T47D (cell line): ENCODE measurements around the gene DHDH.
A peak's percentile ranks its signal among the peaks of the same experiment; 100 is the strongest.
"Not testable (repeated sequence)": the region's sequence is repeated elsewhere in the genome, so short reads cannot be mapped to it uniquely, and the experiment has no call there.

Experiments
- DNase-seq, 2 experiments: peaks; one replicate each; pipeline versions ENCODE4 v3.0.0 to v3.0.0-alpha.2; 2011 to 2012; ENCODE audit warnings: low read depth in 1 of 2, low spot score in 1 of 2
- JUND ChIP-seq: IDR thresholded peaks from 2 replicates; pipeline ENCODE4 v1.6.1; 2012; ENCODE audit warnings: low read depth
- in situ Hi-C: cut with HindIII; loops from 2 replicates; pipeline ENCODE4 v1.10.0; 2016; ENCODE audit warnings: low sequenced_read_pairs, low pct_unique_long_range_greater_than_20kb

DHDH gene

DNA sequence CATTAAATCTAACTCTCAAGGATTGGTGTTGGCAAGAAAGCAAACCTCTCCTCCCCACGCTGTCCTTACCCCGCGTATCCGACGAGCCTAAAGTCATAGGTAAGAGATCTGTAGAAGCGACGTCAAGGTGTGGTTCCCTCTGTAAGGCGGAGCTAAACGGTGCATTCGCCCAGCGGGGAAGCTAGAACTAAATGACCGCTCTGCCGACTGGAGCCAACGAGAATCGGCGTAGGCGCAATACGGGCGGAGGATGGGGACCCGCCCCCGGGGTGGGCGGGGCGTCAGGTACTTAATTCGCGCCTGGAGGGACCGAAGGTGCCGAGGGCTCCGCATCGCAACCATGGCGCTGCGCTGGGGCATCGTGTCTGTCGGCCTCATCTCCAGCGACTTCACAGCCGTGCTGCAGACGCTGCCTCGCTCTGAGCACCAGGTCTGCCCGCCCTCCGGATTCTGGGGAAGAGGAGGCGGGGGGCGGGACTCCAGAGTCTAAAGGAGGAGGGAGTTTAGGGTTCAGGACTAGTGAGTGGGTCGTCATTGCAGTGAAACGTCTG lies at the start of gene DHDH:
Gene DHDH (plus strand): TSS at position 318 of the 551 bp plus-strand sequence. CDS start 23 bp downstream, at position 341.
- in situ Hi-C loops = no loop called here
- TF ChIP-seq JUND = no peak
- DNase-seq = peak; percentile 69 to 94

DNA sequence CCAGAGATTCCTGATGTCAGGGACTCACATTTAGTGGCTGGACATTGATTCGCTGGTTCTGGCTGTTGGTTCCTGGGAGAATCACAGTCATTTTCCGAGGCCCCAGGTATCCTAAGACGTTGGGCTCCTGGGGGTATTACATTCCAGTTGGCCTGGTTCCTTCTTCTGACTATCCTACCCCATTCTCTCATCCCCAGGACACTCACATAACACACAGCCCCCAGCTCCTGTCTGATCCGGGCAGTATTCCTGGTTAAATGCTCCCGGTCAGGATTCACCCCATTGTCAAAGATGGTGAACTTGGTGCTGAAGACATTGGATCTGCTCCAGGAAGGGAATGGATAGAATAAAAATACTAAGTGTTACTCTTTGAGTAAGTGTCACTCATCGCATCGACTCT lies 49.8 kb upstream of the DHDH start:
- TF ChIP-seq JUND = no peak
- in situ Hi-C loops = no loop called here

DNA sequence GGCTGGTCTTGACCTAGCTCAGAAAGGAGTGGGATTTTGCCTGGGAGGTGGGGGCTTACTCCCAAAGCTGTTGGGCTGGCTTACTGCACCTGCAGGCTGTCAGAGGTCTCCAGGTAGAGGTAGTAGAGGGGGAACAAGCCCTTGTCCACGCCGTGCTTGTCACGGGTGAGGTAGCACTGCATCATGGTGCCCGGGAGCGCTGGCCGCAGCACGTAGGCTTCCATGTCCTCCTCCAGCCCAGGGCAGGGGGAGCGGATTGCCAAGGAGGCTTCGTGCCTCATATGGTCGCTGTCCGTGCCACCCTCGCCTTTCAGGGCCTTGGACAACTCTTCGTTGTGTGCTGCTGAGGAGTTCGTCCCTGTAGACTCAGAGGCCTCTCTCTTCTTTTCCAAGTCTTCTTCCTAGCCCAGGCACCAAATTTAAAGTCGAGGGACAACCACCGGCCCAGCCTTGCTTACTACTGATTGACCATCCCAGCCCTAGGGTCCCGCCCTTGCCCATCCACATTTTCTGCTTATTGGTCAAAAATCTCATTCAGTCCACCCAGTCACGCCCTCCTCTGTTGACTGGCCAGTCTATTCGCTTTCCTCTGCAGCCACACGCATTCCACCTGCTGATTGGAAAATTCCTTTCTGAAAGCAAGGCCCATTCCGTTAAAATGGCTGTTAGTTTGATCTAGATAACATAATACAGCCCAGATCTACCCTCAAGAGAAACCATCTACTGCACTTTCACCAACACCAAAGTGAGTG lies 45.5 kb upstream of the DHDH start:
- no peak for DNase-seq
- TF ChIP-seq JUND = no peak
- in situ Hi-C loops = no loop called here

More for the DNA sequence above, 49.8 kb upstream of the DHDH start:
- no peak for DNase-seq

DNA sequence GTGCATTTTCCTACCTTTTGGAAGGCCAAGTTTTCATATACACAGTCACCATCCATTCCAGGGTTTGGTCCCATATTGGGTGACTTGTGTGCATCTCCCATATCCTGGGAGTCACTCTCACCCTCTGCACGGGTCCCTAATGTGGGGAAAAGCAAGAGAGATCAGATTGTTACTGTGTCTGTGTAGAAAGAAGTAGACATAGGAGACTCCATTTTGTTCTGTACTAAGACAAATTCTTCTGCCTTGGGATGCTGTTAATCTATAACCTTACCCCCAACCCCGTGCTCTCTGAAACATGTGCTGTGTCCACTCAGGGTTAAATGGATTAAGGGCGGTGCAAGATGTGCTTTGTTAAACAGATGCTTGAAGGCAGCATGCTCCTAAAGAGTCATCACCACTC lies 44.0 kb upstream of the DHDH start:
- DNase-seq, in situ Hi-C loops: not testable (repeated sequence)

DNA sequence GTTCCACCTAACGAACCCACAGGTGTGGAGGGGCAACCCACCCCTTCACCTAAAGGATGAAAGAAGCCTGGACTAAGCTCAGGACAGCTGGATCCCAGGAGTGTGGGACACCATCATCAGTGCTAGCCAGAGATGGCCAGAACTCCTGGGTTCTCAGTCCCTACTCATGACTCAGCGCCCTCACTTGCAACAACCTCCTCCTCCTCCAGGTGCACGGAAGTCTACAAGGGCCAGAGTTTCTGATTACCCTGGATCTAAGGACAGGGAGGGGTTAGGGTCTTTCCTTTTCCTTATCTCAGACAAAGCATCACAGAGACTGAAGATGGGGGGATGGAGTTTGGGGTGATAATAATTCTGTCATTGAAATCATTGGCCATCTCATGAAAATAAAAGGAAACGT lies 42.9 kb upstream of the DHDH start:
- in situ Hi-C loops = no loop called here
- no peak for DNase-seq
- TF ChIP-seq JUND = no peak

DNA sequence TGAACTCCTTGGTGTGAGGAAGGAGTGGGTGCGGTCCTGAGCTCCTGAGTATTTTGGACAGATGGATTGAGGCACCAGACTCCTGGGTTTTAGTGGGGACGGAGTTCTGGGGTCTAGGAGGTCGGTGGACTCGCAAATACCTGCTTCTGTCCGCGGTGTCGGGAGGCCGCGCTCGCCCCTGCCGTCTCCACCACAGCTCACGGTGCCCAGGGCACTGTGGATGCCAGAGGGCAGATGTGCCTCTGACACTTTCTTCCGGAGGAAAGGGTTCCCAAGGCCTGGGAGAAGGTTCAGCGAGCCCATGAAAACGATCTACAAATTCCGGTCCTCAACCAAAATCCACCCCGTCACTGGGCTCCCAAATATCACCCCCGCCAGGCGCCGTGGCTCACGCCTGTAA lies 38.3 kb upstream of the DHDH start:
- in situ Hi-C loops = no loop called here
- DNase-seq = no peak
- no peak for TF ChIP-seq JUND

DNA sequence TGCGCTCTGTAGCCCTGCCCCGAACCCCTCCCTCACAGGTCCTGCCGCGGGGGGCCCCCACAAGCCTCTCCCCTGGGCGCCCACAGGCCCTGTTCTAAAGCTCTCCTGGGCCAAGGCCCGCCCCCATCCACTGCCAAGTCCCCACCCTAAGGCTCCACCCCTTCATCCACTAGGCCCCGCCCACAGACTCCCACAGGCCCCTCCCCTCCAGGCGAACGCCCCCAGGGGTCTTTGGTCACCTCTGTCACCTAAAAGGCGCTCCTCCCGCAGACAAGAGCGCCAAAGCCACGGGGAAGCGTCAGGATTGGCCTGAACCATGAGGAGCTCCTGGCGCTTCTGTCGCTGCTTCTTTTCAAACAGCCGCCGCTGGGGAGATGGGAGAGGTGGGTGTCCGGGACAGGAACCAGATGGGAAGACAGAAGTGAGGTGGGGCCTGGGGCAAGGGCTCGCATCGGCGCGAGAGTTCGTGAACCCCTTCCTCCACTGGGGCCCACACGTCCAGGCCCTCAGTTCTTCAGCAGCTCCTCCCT lies 37.2 kb upstream of the DHDH start:
- DNase-seq = no peak
- no peak for TF ChIP-seq JUND
- in situ Hi-C loops = no loop called here

DNA sequence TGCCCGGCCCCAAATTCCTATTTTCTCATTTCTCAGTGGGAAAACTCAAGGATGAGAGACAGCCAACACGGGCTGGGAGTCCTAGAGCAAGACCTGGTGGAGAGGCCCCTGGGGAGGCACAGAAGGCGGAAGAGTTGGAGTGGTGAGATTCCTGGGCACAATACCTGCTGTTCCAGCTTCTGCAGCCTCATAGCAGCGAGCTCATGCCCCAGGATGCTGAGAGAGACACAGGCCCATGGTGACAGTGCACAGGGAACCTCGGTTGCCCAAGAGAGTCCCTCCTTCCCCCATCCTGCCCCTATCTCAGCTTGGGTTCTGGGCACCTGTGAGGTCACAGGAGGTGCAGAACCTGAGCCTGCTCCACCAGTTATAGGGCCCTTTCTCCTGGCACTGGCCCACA lies 36.3 kb upstream of the DHDH start:
- no peak for DNase-seq
- in situ Hi-C loops = no loop called here
- TF ChIP-seq JUND = no peak

DNA sequence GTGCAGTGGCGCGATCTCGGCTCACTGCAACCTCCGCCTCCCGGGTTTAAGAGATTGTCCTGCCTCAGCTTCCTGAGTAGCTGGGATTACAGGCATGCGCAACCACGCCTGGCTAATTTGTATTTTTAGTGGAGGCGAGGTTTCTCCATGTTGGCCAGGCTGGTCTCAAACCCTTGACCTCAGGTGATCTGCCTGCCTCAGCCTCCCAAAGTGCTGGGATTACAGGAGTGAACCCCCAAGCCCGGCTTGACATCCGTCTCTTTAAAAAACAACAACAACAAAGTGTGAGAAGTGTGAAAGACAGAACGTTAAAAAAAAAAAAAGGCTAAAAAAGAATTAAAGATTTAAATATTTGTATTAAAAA lies 34.1 kb upstream of the DHDH start:
- in situ Hi-C loops, DNase-seq: not testable (repeated sequence)

DNA sequence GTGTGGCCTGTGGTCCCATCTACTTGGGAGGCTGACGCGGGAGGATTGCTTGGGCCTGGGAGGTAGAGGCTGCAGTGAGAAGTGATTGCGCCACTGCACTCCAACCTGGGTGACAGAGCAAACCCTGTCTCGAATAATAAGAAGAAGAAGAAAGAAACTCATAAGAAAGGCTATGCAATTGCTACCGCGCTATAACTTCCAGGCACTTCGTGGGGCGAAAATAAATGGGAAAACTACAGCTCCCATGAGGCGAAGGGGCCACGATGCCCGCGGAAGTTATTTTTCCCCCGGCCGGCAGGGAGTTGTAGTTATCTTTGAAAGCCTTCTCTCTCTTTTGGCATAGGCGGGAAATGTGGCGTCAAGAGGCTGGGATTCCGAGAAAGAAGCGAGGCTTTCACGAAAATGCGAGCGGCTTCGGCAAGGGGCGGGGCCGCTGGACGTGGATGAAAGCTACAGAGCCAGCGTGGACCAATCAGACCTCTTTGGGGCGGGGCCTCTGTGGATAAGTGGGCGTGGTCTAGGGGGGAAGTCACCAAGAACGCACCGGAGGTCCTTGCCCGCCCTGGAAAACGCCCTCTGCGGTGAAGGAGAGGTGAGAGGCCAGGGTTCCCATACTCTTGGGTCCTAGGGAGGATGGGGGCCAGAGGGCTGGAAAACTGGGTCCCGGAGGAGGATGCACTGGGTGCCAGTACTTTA lies 33.6 kb upstream of the DHDH start, which contains the start of gene NUCB1:
Gene NUCB1 (plus strand): TSS at position 532 of the 696 bp plus-strand sequence. CDS start 485 bp downstream, outside the sequence.
- TF ChIP-seq JUND = no peak
- DNase-seq = peak; percentile 95 to 98
- in situ Hi-C loops = no loop called here

DNA sequence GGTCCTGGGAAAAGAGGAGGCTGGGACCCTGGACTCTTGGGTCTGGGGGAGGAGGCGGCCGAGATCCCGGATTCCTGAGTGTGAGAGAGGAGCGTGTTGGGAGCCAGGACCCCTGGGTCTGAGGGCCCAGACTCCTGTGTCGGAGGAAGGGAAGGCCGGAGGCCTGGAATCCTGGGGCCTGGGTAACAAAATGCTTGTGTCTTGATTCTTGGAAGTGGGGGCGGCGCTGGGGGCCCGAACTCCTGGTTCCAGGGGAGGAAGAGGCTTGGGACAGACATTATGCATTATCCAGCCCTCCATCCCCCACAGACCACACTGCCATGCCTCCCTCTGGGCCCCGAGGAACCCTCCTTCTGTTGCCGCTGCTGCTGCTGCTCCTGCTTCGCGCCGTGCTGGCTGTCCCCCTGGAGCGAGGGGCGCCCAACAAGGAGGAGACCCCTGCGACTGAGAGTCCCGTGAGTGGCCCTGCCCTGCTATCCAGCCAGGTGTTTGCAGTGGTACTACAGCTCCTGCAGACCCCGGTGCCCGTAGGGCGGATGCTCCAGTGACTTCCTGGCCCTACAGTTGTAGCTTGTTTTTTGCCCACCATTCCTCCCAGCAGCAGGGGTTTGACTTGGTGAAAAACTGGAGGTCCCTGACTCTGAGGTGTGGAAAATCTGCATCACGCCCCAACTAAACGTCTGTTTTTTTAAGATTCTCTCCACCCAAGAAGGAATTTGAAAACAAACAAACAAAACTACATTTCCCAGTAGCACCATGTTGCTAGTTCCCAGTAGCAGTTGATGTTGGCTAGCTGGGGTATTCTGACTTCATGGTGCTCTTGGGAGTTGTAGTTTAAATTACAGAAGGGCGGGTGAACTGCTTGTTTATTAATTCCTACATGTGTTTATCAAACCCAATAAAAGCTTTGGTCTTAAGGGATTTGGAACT lies 32.8 kb upstream of the DHDH start:
- in situ Hi-C loops = no loop called here
- TF ChIP-seq JUND = no peak
- DNase-seq = peak; percentile 32 to 52

DNA sequence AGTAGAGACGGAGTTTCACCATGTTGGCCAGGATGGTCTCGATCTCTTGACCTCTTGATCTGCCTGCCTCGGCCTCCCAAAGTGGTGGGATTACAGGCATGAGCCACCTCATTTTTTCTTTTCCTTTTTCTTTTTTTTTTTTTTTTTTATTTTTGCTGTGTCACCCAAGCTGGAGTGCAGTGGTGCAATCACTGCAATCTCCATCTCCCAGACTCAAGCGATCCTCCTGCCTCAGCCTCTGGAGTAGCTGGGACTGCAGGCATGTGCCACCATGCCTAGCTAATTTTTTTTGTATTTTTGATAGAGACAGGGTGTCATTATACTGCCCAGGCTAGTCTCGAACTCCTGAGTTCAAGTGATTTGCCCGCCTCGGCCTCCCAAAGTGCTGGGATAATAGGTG lies 31.2 kb upstream of the DHDH start:
- in situ Hi-C loops, DNase-seq: not testable (repeated sequence)

DNA sequence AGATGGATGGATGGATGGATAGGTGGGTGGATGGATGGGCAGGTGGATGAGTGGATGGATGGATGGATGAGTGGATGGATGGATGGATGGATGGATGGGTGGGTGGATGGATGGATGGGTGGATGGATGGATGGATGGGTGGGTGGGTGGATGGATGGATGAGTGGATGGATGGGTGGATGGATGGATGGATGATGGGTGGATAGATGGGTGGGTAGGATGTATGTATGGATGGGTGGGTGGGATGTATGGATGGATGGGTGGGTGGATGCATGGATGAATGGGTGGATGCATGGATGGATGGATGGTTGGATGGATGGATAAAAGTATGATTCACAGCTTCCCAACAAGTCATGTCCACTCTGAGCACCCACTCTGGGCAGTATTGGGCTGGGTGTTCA lies 29.7 kb upstream of the DHDH start:
- DNase-seq, in situ Hi-C loops: not testable (repeated sequence)
